Mesenchymal stem cell (in vitro differentiated cells and primary cell): Measurements from ENCODE around the gene GPR107.

Experiments
- DNase-seq: peaks from one replicate; pipeline ENCODE4 v3.0.0-alpha.2; 2013
- H2AFZ ChIP-seq: one replicate; pipeline ENCODE4 v1.6.1; 2013; ENCODE audit warnings: low read depth, mild to moderate bottlenecking, control low read depth, inconsistent platforms, low read length, moderate library complexity
- H2AK5ac ChIP-seq: 2 replicates; pipeline ENCODE4 v1.6.1; 2013; ENCODE audit warnings: low read length, moderate library complexity, mild to moderate bottlenecking, inconsistent platforms; ENCODE audit not compliant: severe bottlenecking
- H2BK120ac ChIP-seq: one replicate; pipeline ENCODE4 v1.6.1; 2013; ENCODE audit warnings: low read depth, mild to moderate bottlenecking, inconsistent platforms, low read length, moderate library complexity
- H2BK12ac ChIP-seq, 2 experiments: one replicate each; pipeline ENCODE4 v1.6.1; 2013; ENCODE audit warnings: inconsistent platforms in 2 of 2, low read length in 2 of 2, mild to moderate bottlenecking in 2 of 2, moderate library complexity in 2 of 2, control low read depth in 1 of 2
- H2BK15ac ChIP-seq: one replicate; pipeline ENCODE4 v1.6.1; 2013; ENCODE audit warnings: mild to moderate bottlenecking, low read depth, inconsistent platforms; ENCODE audit not compliant: poor library complexity, severe bottlenecking
- H2BK5ac ChIP-seq: 2 replicates; pipeline ENCODE4 v1.6.1; 2013; ENCODE audit warnings: low read depth, mild to moderate bottlenecking, low read length, control low read depth, inconsistent platforms; ENCODE audit not compliant: poor library complexity, severe bottlenecking
- H3K14ac ChIP-seq, 2 experiments: one replicate each; pipeline ENCODE4 v1.6.1; 2013; ENCODE audit warnings: inconsistent platforms in 2 of 2, low read length in 2 of 2, control low read depth in 1 of 2, mild to moderate bottlenecking in 1 of 2, moderate library complexity in 1 of 2
- H3K18ac ChIP-seq, 2 experiments: one replicate each; pipeline ENCODE4 v1.6.1; 2013; ENCODE audit warnings: inconsistent platforms in 2 of 2, low read length in 2 of 2, control low read depth in 1 of 2, low read depth in 1 of 2, mild to moderate bottlenecking in 1 of 2
- H3K23ac ChIP-seq, 2 experiments: one replicate each; pipeline ENCODE4 v1.6.1; 2013; ENCODE audit warnings: inconsistent platforms in 2 of 2, low read length in 2 of 2, mild to moderate bottlenecking in 2 of 2, moderate library complexity in 2 of 2, control low read depth in 1 of 2
- H3K27ac ChIP-seq: 2 replicates; pipeline ENCODE4 v1.5.1; 2013; ENCODE audit warnings: mild to moderate bottlenecking, moderate library complexity, low read length, control low read depth, inconsistent platforms; ENCODE audit not compliant: poor library complexity, severe bottlenecking
- H3K27me3 ChIP-seq, 2 experiments: 2 replicates each; pipeline versions ENCODE4 v1.6.1 to v1.7.0; 2013; ENCODE audit warnings: low read length in 2 of 2, mild to moderate bottlenecking in 2 of 2, moderate library complexity in 2 of 2, control low read depth in 1 of 2, inconsistent platforms in 1 of 2; ENCODE audit not compliant: control insufficient read depth in 1 of 2, insufficient read depth in 1 of 2
- H3K36me3 ChIP-seq, 2 experiments: 2 replicates each; pipeline versions ENCODE4 v1.6.1 to v1.7.0; 2013; ENCODE audit warnings: low read length in 2 of 2, control low read depth in 1 of 2, inconsistent platforms in 1 of 2, low read depth in 1 of 2, mild to moderate bottlenecking in 1 of 2; ENCODE audit not compliant: insufficient read depth in 2 of 2, control insufficient read depth in 1 of 2
- H3K4ac ChIP-seq, 2 experiments: one replicate each; pipeline ENCODE4 v1.6.1; 2013; ENCODE audit warnings: inconsistent platforms in 2 of 2, low read length in 2 of 2, mild to moderate bottlenecking in 2 of 2, moderate library complexity in 2 of 2, control low read depth in 1 of 2, low read depth in 1 of 2
- H3K4me1 ChIP-seq: 2 replicates; pipeline ENCODE4 v1.6.1; 2013; ENCODE audit warnings: low read depth, low read length, control low read depth; ENCODE audit not compliant: control insufficient read depth, insufficient read depth
- H3K4me2 ChIP-seq: 2 replicates; pipeline ENCODE4 v1.6.1; 2013; ENCODE audit warnings: low read length, mild to moderate bottlenecking, inconsistent platforms; ENCODE audit not compliant: poor library complexity, severe bottlenecking
- H3K4me3 ChIP-seq, 2 experiments: 2 replicates each; pipeline versions ENCODE4 v1.5.1 to v1.7.0; 2013; ENCODE audit warnings: low read length in 2 of 2, mild to moderate bottlenecking in 2 of 2, control low read depth in 1 of 2, low read depth in 1 of 2; ENCODE audit not compliant: insufficient read depth in 1 of 2
- H3K79me1 ChIP-seq: replicated peaks from 2 replicates; pipeline ENCODE4 v1.6.1; 2013; ENCODE audit warnings: mild to moderate bottlenecking, control low read depth, low read length, inconsistent platforms; ENCODE audit not compliant: poor library complexity, severe bottlenecking
- H3K9ac ChIP-seq: 2 replicates; pipeline ENCODE4 v1.7.0; 2013; ENCODE audit warnings: mild to moderate bottlenecking, low read length, moderate library complexity
- H3K9me3 ChIP-seq: 2 replicates; pipeline ENCODE4 v1.7.0; 2013; ENCODE audit warnings: mild to moderate bottlenecking, low read length; ENCODE audit not compliant: control insufficient read depth
- H4K8ac ChIP-seq: one replicate; pipeline ENCODE4 v1.6.1; 2013; ENCODE audit warnings: inconsistent platforms, mild to moderate bottlenecking, low read length, moderate library complexity
- H4K91ac ChIP-seq: one replicate; pipeline ENCODE4 v1.6.1; 2013; ENCODE audit warnings: mild to moderate bottlenecking, low read length, inconsistent platforms
- WGBS: methylation state at CpG from one replicate; pipeline ENCODE4 v1.1.7; 2013; ENCODE audit warnings: mixed read lengths; 5-methylcytosine and 5-hydroxymethylcytosine counted together

The GPR107 gene

GRCh38 chr9:130023994-130024596, 29.6 kb upstream of the GPR107 start:
- Histone ChIP-seq H3K23ac (no peak overlapping the region), H3K27me3 (no peaks in the 10 kb centered on the region), H3K4me3 (no peak overlapping the region), H3K9ac (no peak overlapping the region), H3K4ac (no peak overlapping the region), H3K9me3 (no peaks in the 10 kb centered on the region), H2BK120ac (no peak overlapping the region), H3K4me2 (no peak overlapping the region), H3K18ac (no peak overlapping the region), H3K36me3 (no peaks in the 10 kb centered on the region), H3K14ac (no peak overlapping the region), H3K27ac (no peak overlapping the region), H3K79me1 (peaks cover 19% of the 10 kb centered on the region), H3K4me1 (peaks cover 2% of the 10 kb centered on the region), H4K8ac (no peak overlapping the region), H2BK15ac (no peak overlapping the region), H2BK5ac (no peak overlapping the region), H2AFZ (no peak overlapping the region), H4K91ac (no peak overlapping the region), H2AK5ac (no peak overlapping the region), H2BK12ac (no peak overlapping the region)
- WGBS, result 94% methylated on average over 3 of the region's 3 CpGs
- DNase-seq, result no peak

GRCh38 chr9:130024597-130024994, 29.1 kb upstream of the GPR107 start:
- H3K4me3 ChIP-seq, result no peak overlapping the region
- H2BK5ac ChIP-seq, result no peak overlapping the region
- H2AK5ac ChIP-seq, result no peak overlapping the region
- H3K9ac ChIP-seq, result no peak overlapping the region
- H4K91ac ChIP-seq, result no peak overlapping the region
- H2BK120ac ChIP-seq, result no peak overlapping the region
- H3K27ac ChIP-seq, result no peak overlapping the region
- H2BK12ac ChIP-seq, result no peak overlapping the region
- H3K14ac ChIP-seq, result no peak overlapping the region
- H3K27me3 ChIP-seq, result no peaks in the 10 kb centered on the region
- H4K8ac ChIP-seq, result no peak overlapping the region
- H3K4ac ChIP-seq, result no peak overlapping the region
- no peak for DNase-seq
- no peak overlapping the region for H3K23ac ChIP-seq
- no peak overlapping the region for H2AFZ ChIP-seq
- peaks cover 2% of the 10 kb centered on the region for H3K4me1 ChIP-seq
- H3K9me3 ChIP-seq, result no peaks in the 10 kb centered on the region
- H3K79me1 ChIP-seq, result peaks cover 19% of the 10 kb centered on the region
- H3K36me3 ChIP-seq, result no peaks in the 10 kb centered on the region
- no peak overlapping the region for H3K18ac ChIP-seq
- 83% methylated on average over 5 of the region's 5 CpGs for WGBS
- H2BK15ac ChIP-seq, result no peak overlapping the region
- no peak overlapping the region for H3K4me2 ChIP-seq

GRCh38 chr9:130026583-130027340, 26.9 kb upstream of the GPR107 start:
- H3K9ac ChIP-seq, result no peak overlapping the region
- no peak overlapping the region for H4K91ac ChIP-seq
- H3K9me3 ChIP-seq, result no peaks in the 10 kb centered on the region
- DNase-seq, result no peak
- H2BK15ac ChIP-seq, result no peak overlapping the region
- no peak overlapping the region for H3K18ac ChIP-seq
- no peak overlapping the region for H3K4me3 ChIP-seq
- no peak overlapping the region for H4K8ac ChIP-seq
- no peak overlapping the region for H2AK5ac ChIP-seq
- no peaks in the 10 kb centered on the region for H3K27me3 ChIP-seq
- H3K4me1 ChIP-seq, result peaks cover 2% of the 10 kb centered on the region
- H3K4ac ChIP-seq, result no peak overlapping the region
- H3K23ac ChIP-seq, result no peak overlapping the region
- H2BK120ac ChIP-seq, result no peak overlapping the region
- no peaks in the 10 kb centered on the region for H3K36me3 ChIP-seq
- H3K79me1 ChIP-seq, result peaks cover 26% of the 10 kb centered on the region
- H2BK5ac ChIP-seq, result no peak overlapping the region
- H2AFZ ChIP-seq, result no peak overlapping the region
- H2BK12ac ChIP-seq, result no peak overlapping the region
- no peak overlapping the region for H3K27ac ChIP-seq
- H3K14ac ChIP-seq, result no peak overlapping the region
- H3K4me2 ChIP-seq, result no peak overlapping the region
- 100% methylated on average over 2 of the region's 2 CpGs for WGBS

GRCh38 chr9:130027533-130028365, 26.0 kb upstream of the GPR107 start:
- Histone ChIP-seq H3K4me1 (peaks cover 2% of the 10 kb centered on the region), H3K23ac (no peak overlapping the region), H2BK120ac (no peak overlapping the region), H3K27ac (no peak overlapping the region), H3K36me3 (no peaks in the 10 kb centered on the region), H2AFZ (no peak overlapping the region), H3K9me3 (no peaks in the 10 kb centered on the region), H3K4me3 (no peak overlapping the region), H3K14ac (no peak overlapping the region), H3K18ac (no peak overlapping the region), H2BK5ac (no peak overlapping the region), H2BK15ac (no peak overlapping the region), H4K8ac (no peak overlapping the region), H2BK12ac (no peak overlapping the region), H3K4ac (no peak overlapping the region), H3K27me3 (no peaks in the 10 kb centered on the region), H3K4me2 (no peak overlapping the region), H3K9ac (no peak overlapping the region), H2AK5ac (no peak overlapping the region), H4K91ac (no peak overlapping the region), H3K79me1 (peaks cover 23% of the 10 kb centered on the region)
- WGBS, result 94% methylated on average over 9 of the region's 9 CpGs
- no peak for DNase-seq
